Activated CD4-positive, alpha-beta T cell treated with anti-CD3 and anti-CD28 coated beads for 48 hours (primary cell): ENCODE results near the gene CRB1.
"Not testable (repeated sequence)": the region's sequence is repeated elsewhere in the genome, so short reads cannot be mapped to it uniquely, and the experiment has no call there.

ENCODE experiments used
- DNase-seq: peaks from one replicate; pipeline ENCODE4 v3.0.0-alpha.2; 2020

CRB1 gene

GRCh38 chr1:197466813-197467212 is 198.8 kb downstream of the CRB1 start:
- no peak for DNase-seq

- no peak for DNase-seq
Measured at GRCh38 chr1:197467881-197468280, 199.8 kb downstream of the CRB1 start.

- DNase-seq, result no peak
Measured at GRCh38 chr1:197468543-197469175, 200.6 kb downstream of the CRB1 start.

GRCh38 chr1:197469620-197470210 is 201.7 kb downstream of the CRB1 start:
- no peak for DNase-seq

- DNase-seq, result no peak
Measured at GRCh38 chr1:197470330-197470729, 202.3 kb downstream of the CRB1 start.

- DNase-seq, result no peak
Measured at GRCh38 chr1:197471248-197471985, 203.4 kb downstream of the CRB1 start.

- DNase-seq, result no peak
Measured at GRCh38 chr1:197472141-197472540, 204.1 kb downstream of the CRB1 start.

GRCh38 chr1:197480446-197480845 is 212.4 kb downstream of the CRB1 start:
- no peak for DNase-seq

- peak; percentile 4 for DNase-seq
Measured at GRCh38 chr1:197481101-197481500, 213.0 kb downstream of the CRB1 start.

GRCh38 chr1:197485790-197486189 is 217.7 kb downstream of the CRB1 start:
- DNase-seq, result no peak

- DNase-seq, result no peak
Measured at GRCh38 chr1:197486946-197487345, 218.9 kb downstream of the CRB1 start.

- not testable (repeated sequence) for DNase-seq
Measured at GRCh38 chr1:197491505-197491904, 223.5 kb downstream of the CRB1 start.

- DNase-seq, result no peak
Measured at GRCh38 chr1:197496722-197497121, 228.7 kb downstream of the CRB1 start.

GRCh38 chr1:197510691-197511378 is 242.8 kb downstream of the CRB1 start:
- DNase-seq, result no peak

GRCh38 chr1:197515421-197515820 is 247.4 kb downstream of the CRB1 start:
- DNase-seq, result no peak

- no peak for DNase-seq
Measured at GRCh38 chr1:197519741-197520334, 251.8 kb downstream of the CRB1 start.

GRCh38 chr1:197521118-197521739 is 253.2 kb downstream of the CRB1 start:
- DNase-seq, result peak; percentile 17

- no peak for DNase-seq
Measured at GRCh38 chr1:197526736-197527371, 258.8 kb downstream of the CRB1 start.
